Measurements from ENCODE around the gene MAN1A2. TPM values are rescaled to one million over a fixed set of nuclear protein-coding genes. Genes with fewer than 3 reads are reported as not detected.
"Not testable (repeated sequence)": the region's sequence is repeated elsewhere in the genome, so short reads cannot be mapped to it uniquely, and the experiment has no call there.

MAN1A2 gene
- 50.0 TPM for total RNA-seq

GRCh38 chr1:117367046-117368025 is at the start of gene MAN1A2:
Gene MAN1A2, plus strand, starts transcription at chr1:117367449. Its CDS starts 735 bp downstream, at chr1:117368184.
- intact Hi-C loops (cut with DNase I), result no loop called here
- ATAC-seq, result peak; percentile 96
- peak; percentile 92 for DNase-seq (ENCODE audit: low spot score)

DNA sequence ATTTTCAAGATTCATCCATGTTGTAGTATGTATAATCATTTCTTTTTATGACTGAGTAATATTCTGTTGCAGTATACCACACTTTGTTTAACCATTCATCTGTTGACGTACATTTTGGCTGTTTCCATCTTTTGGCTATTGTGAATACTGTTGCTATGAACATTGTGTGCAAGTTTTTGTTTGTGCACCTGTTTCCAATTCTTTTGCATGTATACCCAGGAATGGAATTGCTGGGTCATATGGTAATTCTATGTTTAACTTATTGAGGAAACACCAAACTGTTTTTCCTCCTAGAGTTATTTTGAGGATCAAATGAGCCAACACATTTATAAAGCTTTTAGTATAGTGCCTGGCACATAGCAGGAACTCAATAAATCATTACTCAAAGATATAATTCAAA is 49.2 kb upstream of the MAN1A2 start:
- ATAC-seq (no peak), DNase-seq (ENCODE audit: low spot score) (no peak)
- intact Hi-C loops (cut with DNase I), result no loop called here

GRCh38 chr1:117318426-117318825 is 48.8 kb upstream of the MAN1A2 start:
- ATAC-seq (no peak), DNase-seq (ENCODE audit: low spot score) (no peak)
- intact Hi-C loops (cut with DNase I), result no loop called here

GRCh38 chr1:117320515-117320914 is 46.7 kb upstream of the MAN1A2 start:
- no peak for ATAC-seq
- intact Hi-C loops (cut with DNase I), result no loop called here
- DNase-seq (ENCODE audit: low spot score), result no peak

DNA sequence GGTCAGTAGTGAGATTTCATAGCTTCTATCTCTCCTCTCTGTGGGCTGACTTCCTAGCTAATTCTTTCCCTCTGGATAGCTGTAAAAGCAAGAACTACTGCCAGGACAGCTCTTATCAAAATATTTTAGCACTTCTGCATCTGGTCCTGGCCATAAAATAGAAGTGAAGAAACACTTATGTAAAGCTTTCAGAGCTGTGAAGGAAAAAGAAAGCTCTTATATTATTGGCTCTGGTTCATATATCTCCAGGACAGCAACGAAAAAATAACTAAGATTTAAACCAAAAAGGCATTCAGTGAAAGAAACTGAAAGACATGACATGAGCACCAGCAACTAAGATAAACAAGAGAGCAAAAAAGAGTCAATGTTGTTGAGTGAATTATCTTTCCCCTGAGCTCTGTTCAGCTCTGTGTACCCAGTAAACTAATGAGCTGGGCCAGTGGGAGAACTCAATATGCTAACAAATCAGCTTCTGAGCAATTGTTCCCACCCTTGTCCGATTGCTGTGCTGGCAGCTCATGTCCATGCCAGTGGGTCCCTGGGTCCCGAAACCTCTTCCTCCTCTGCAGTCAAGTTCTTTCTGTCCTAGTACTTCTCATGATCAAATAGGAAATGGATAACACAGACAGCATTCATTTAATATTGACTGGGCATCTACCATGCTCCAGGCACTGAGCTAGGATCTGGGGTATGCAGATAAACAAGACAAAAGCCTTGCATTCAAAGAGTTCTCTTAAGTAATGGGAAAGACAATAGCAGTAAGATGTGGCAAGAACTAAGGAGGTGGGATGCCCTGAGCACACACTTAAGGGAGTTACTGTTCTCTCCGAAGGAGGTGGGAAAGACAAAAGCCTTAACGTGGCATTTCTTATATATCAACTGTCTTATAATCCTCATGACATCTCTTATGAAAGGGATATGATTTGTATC is 45.3 kb upstream of the MAN1A2 start:
- no peak for DNase-seq (ENCODE audit: low spot score)
- intact Hi-C loops (cut with DNase I), result no loop called here

DNA sequence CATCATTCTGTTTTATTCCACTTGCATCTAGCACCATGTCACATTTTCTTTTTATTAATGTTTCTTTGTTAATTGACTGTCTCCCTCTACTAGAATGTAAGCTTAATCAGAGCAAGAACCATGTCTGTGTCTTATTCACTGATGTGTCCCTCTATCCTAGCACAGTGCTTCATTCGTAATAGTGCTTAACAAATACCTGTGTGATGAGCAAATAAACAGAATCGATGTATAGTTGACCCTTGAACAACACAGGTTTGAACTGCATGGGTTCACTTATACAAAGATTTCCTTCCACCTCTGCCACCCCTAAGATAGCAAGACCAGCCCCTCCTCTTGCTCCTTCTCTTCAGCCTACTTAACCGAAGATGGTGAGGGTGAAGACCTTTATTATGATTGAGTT is 42.9 kb upstream of the MAN1A2 start:
- DNase-seq (ENCODE audit: low spot score), result no peak

More for the DNA sequence above, 45.3 kb upstream of the MAN1A2 start:
- peak; percentile 55 for ATAC-seq

GRCh38 chr1:117326035-117326434 is 41.2 kb upstream of the MAN1A2 start:
- DNase-seq (ENCODE audit: low spot score); intact Hi-C loops (cut with DNase I); ATAC-seq: not testable (repeated sequence)

More for the DNA sequence above, 42.9 kb upstream of the MAN1A2 start:
- ATAC-seq, result no peak
- intact Hi-C loops (cut with DNase I), result no loop called here

GRCh38 chr1:117327011-117327410 is 40.2 kb upstream of the MAN1A2 start:
- intact Hi-C loops (cut with DNase I), result no loop called here
- no peak for ATAC-seq
- DNase-seq (ENCODE audit: low spot score), result no peak

- no peak for ATAC-seq
- intact Hi-C loops (cut with DNase I), result no loop called here
- DNase-seq (ENCODE audit: low spot score), result no peak
These were observed 31.7 kb upstream of the MAN1A2 start for GRCh38 chr1:117335376-117336086.

GRCh38 chr1:117336088-117336817 is 31.0 kb upstream of the MAN1A2 start:
- ATAC-seq (peak; percentile 51), DNase-seq (ENCODE audit: low spot score) (no peak)
- intact Hi-C loops (cut with DNase I), result no loop called here

GRCh38 chr1:117339866-117340700 is 27.2 kb upstream of the MAN1A2 start:
- intact Hi-C loops (cut with DNase I), result no loop called here
- no peak for DNase-seq (ENCODE audit: low spot score)
- ATAC-seq, result no peak

- intact Hi-C loops (cut with DNase I), result no loop called here
- no peak for ATAC-seq
These were observed 26.1 kb upstream of the MAN1A2 start for GRCh38 chr1:117341123-117341522.

GRCh38 chr1:117342397-117342796 is 24.9 kb upstream of the MAN1A2 start:
- intact Hi-C loops (cut with DNase I), result no loop called here
- ATAC-seq, result no peak
- no peak for DNase-seq (ENCODE audit: low spot score)

More at GRCh38 chr1:117341123-117341522, 26.1 kb upstream of the MAN1A2 start:
- no peak for DNase-seq (ENCODE audit: low spot score)

DNA sequence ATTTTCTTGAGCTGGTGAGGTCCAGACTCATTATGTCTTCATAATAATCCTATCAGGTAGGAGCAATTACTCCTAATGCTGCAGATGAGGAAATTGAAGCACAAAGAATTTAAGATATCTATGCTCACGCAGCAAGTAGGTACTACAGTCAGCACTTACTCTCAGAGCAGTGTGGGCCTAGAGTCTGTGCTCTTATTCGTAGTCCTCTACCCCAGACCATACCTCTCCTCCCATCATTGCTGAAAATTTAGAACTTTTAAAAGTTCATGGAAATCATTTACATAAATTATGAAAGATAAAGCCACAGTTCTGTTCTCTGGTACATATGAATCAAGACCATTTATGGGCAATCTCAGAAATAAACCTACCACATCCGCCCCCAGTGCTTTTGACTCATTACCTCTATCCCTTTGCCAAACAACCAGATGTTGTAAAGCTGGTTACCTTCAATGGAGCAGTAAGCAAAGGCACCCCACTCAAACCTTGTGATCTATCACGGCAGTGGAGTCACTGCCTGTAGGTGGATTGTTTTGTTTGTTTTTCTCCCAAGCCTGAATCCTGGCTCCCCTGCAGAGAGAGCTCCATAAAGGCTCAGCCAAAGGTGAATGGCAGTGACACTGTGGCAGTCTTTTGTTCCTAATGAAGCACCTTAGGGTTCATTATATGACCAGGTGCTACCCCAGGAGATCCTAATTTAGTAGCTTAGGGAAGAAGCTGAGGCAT is 20.9 kb upstream of the MAN1A2 start:
- DNase-seq (ENCODE audit: low spot score) (no peak), ATAC-seq (no peak)
- intact Hi-C loops (cut with DNase I), result no loop called here

- DNase-seq (ENCODE audit: low spot score), result no peak
- ATAC-seq, result no peak
- intact Hi-C loops (cut with DNase I), result no loop called here
These were observed 19.3 kb upstream of the MAN1A2 start for GRCh38 chr1:117347907-117348306.

DNA sequence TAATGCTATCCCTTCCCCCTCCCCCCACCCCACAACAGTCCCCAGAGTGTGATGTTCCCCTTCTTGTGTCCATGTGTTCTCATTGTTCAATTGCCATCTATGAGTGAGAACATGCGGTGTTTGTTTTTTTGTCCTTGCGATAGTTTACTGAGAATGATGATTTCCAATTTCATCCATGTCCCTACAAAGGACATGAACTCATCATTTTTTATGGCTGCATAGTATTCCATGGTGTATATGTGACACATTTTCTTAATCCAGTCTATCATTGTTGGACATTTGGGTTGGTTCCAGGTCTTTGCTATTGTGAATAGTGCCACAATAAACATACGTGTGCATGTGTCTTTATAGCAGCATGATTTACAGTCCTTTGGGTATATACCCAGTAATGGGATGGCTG is 14.6 kb upstream of the MAN1A2 start:
- ATAC-seq; DNase-seq (ENCODE audit: low spot score); intact Hi-C loops (cut with DNase I): not testable (repeated sequence)
